Dermis microvascular lymphatic vessel endothelial cell (primary cell): ENCODE measurements around the gene SHD. TPM values are rescaled to one million over a fixed set of nuclear protein-coding genes. Genes with fewer than 3 reads are reported as not detected.
"Not testable (repeated sequence)": the region's sequence is repeated elsewhere in the genome, so short reads cannot be mapped to it uniquely, and the experiment has no call there.

Experiments used
- DNase-seq, 2 donors: peaks; one replicate each; pipeline versions ENCODE4 v3.0.0 to v3.0.0-alpha.2; 2010; ENCODE audit warnings: low read depth in 2 of 2
- total RNA-seq: library from RNA; depleted of rRNA; stranded (reverse); fragments of >200 nt; gene quantifications from 2 replicates; pipeline ENCODE4 v1.2.1, GENCODE V29; 2014

Gene SHD, protein sequence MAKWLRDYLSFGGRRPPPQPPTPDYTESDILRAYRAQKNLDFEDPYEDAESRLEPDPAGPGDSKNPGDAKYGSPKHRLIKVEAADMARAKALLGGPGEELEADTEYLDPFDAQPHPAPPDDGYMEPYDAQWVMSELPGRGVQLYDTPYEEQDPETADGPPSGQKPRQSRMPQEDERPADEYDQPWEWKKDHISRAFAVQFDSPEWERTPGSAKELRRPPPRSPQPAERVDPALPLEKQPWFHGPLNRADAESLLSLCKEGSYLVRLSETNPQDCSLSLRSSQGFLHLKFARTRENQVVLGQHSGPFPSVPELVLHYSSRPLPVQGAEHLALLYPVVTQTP
- total RNA-seq = not detected in 2 replicates

DNA sequence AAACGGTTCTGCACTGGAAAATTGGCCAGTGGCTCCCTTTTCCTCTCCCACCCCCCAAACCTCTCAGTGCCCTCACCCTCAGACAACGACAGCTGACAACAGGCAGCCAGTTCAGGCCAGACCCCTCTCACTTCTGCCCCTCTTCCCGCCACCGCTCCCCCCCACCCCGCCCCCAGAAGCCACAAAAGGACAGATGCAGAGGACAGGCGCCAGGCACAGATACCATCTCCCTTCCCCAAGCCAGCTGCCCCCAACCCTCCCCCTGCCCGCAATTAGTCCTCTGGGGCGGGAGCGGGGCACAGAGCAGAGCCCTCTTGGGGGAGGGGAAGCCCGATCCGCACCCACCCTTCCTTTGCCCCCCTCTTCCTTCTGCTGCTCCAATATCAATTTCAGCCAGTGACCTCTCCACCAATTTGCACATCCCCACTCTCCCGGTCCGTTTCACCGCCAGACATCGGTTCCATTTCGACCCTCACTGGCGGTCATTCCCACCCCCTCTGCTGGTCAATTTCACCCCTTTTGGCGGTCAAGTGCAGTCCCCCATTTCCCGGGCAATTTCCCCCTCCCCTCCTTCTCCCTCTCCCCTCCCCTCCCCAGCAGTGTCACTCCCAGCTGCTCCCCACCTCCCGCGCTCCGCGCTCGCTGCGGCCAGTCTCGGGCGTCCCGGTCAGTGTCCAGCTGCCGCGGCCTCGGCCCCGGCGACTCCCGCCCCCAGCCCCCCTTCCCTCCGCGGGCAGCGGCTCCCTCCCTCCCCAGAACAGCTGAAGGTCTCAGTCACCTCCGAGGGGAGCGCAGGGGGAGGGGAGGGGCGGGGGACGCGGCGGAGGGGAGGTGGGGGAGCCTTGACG lies at the start of gene SHD:
Gene SHD (plus strand): TSS at position 848 of the 848 bp plus-strand sequence. CDS start 798 bp downstream, outside the sequence.
- no peak for DNase-seq

DNA sequence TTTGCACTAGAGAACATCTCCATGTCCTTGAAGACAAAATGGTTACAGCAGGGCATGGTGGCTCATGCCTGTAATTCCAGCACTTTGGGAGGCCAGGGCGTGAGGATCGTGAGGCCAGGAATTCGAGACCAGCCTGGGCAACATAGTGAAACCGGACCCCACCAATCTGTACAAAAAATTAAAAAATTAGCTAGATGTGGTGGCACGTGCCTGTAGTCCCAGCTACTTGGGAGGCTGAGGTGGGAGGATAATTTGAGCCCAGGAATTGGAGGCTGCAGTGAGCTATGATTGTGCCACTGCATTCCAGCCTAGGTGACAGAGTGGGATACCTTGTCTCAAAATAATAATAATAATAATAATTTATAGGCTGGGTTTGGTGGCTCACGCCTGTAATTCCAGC lies 48.8 kb upstream of the SHD start:
- DNase-seq = not testable (repeated sequence)

DNA sequence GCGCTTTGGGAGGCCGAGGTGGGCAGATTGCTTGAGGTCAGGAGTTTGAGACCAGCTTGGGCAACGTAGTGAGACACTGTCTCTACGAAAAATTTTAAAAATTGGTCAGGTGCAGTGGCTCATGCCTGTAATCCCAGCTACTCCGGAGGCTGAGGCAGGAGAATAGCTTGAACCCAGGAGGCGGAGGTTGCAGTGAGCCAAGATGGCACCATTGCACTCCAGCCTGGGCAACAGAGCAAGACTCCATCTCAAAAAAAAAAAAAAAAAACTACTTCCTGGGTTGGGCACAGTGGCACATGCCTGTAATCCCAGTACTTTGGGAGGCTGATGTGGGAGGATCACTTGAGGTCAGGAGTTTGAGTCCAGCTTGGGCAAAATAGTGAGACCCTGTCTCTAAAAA lies 47.5 kb upstream of the SHD start:
- not testable (repeated sequence) for DNase-seq

DNA sequence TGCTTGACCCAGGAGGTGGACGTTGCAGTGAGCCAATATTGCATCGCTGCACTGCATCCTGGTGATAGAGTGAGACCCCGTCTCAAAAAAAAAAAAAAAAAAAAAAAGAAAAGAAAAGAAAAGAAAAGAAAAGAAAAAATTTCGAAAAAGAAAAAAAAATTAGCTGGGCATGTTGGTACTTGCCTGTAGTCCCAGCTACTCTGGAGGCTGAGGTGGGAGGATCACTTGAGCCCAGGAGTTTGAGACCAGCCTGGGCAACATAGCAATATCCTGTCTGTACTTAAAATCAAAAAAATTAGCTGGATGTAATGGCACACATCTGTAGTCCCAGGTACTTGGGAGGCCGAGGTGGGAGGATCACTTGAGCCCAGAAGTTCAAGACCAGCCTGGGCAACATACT lies 46.9 kb upstream of the SHD start:
- not testable (repeated sequence) for DNase-seq

DNA sequence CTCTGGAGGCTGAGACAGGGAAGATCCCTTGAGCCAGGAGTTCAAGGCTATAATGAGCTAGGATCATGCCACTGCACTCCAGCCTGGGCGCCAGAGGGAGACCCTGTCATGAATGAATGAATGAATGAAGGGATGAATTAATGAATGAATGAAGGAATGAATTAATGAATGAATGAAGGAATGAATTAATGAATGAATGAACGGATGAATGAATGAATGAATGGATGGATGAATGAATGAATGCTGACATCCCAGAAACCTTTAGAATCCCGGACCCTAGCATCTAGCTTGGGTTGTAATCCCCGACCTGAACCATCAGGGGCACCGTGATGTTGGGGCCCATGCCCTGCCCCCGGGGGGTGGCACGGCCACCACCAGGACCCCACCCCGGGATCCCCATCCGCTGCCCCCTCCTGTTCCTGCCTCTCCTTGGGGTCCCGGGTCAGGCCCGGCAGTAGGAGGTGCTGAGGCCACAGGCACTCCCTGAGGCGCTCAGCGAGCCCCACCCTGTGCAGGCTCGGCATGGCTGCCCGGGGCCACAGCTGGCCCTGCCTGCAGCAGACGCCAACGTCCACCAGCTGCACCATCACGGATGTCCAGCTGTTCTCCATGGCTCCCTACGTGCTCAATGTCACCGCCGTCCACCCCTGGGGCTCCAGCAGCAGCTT lies 46.3 kb upstream of the SHD start:
- DNase-seq = no peak

DNA sequence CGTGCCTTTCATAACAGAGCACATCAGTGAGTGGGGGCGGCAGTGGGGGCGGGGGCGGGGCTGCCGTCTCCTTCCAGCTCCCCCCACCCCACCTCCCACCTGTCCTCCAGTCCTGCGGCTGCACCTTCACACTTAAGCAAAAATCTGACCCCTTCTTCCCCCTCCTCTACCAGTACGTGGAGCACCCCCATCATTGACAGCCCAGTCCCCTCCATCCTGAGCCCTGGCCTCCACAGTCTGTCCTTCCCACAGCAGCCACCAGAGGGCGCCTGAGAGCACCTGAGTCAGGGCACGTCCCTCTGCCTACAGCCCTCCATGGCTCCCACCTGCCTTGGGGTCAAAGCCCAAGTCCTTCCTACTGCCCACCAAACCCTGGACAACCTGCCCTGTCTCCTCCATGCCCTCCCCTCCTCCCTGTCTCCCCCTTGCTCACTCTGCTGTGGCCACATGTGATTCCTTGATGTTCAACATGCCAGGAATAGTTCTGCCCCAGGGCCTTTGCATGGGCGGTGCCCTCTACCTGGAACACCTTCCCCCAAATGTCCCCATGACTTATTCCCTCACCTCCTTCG lies 45.7 kb upstream of the SHD start:
- peak in 1 of 2 donors; percentile 30 for DNase-seq

DNA sequence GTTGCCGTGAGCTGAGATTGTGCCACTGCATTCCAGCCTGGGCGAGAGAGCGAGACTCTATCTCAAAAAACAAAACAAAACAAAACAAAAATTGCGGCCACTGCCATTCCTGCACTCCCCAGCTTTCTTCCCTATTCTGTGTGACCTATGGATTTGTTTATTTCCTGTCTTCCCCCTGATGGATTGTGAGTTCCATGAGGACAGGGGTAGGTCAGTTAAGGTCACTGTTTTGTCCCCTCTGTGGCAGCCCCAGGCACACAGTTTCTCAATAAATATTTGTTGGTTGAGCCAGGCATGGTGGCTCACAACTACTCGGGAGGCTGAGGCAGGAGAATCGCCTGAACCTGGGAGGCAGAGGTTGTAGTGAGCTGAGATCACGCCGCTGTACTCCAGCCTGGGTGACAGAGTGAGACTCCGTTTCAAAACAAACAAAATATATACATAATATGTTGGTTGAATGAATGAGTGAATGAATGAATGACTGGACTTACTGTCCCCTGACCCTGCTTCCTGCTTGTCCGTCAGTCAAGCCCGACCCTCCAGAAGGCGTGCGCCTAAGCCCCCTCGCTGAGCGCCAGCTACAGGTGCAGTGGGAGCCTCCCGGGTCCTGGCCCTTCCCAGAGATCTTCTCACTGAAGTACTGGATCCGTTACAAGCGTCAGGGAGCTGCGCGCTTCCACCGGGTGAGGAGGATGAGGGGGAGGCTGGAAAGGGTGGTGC lies 44.8 kb upstream of the SHD start:
- no peak for DNase-seq

DNA sequence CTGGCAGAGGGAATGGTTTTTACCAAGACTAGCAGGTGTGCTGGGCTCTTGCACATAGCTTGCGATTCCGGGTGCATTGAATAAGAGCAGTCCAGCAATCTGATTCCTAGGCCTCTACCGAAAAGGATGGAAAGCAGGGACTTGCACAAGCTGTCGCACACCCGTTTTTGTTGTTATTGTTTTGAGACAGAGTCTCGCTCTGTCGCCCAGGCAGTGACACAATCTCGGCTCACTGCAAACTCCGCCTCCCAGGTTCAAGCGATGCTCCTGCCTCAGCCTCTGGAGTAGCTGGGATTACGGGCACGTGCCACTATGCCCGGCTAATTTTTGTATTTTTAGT lies 44.2 kb upstream of the SHD start:
- no peak for DNase-seq

DNA sequence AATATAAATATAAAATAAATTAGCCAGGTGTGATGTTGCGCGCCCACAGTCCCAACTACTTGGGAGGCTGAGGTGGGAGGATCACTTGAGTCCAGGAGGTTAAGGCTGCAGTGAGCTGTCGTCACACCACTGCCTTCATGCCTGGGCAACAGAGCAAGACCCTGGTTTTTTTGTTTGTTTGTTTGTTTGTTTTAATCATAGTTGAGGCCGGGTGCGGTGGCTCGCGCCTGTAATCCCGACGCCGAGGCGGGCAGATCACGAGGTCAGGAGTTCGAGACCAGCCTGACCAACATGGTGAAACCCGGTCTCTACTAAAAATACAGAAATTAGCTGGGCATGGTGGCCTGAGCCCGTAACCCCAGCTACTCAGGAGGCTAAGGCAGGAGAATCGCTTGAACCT lies 41.6 kb upstream of the SHD start:
- not testable (repeated sequence) for DNase-seq

DNA sequence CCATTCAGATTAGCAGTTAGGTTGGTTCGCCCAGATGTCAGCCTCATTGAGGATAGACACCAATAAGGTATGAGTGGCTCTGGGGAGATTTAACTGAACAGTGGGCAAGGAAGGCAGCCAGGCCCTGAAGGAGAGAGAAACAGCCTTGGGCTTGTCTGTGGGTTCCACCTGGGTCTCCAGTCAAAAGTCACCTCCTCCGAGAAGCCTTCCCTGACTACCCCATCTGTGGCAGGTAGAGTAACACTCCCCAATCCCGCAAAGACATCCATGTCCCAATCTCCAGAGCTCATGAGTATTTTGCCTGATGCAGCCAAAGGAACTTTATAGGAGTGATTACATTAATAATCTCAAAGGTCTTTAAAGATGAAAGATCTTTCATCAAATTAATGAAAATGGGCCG lies 40.2 kb upstream of the SHD start:
- DNase-seq = no peak

DNA sequence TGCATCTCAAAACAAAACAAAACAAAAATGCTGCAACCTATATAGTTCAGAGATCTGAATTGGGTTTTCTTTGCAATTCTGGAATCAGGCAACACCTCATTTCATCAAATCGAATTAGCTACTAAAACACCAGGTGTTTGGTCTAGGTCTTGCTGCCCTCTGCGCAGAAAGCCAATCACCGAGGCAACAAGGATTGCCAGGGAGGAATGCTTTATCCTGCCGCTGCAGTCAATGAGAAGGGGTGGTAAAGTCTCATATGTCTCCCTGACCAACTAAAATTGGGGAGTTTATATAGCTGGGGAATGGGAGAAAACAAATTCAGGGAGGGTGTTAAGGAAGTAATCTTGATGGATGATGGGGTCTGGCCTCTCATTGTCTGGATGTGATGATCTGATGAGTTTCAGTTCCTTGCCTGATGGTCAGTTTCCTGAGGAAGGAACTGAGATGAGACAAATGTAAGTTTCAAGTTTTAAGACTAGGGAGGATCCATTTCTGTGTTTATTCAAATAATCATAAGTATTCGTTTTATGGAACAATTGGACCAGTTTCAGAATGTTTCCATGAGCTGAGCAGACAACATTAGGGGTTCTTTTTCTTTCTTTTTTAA lies 37.1 kb upstream of the SHD start:
- no peak for DNase-seq

DNA sequence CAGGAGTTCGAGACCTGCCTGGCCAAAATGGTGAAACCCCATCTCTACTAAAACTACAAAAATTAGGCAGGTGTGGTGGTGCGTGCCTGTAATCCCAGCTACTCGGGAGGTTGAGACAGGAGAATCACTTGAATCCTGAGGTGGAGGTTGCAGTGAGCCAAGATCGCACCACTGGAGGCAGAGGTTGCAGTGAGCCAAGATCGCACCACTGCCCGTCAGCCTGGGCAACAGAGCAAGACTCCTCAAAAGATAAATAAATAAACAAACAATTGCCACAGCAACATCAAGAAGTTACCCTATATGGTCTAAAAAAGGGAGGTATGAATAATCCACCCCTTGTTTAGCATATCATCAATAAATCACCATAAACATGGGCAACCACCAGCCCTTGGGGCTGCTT lies 33.1 kb upstream of the SHD start:
- not testable (repeated sequence) for DNase-seq

DNA sequence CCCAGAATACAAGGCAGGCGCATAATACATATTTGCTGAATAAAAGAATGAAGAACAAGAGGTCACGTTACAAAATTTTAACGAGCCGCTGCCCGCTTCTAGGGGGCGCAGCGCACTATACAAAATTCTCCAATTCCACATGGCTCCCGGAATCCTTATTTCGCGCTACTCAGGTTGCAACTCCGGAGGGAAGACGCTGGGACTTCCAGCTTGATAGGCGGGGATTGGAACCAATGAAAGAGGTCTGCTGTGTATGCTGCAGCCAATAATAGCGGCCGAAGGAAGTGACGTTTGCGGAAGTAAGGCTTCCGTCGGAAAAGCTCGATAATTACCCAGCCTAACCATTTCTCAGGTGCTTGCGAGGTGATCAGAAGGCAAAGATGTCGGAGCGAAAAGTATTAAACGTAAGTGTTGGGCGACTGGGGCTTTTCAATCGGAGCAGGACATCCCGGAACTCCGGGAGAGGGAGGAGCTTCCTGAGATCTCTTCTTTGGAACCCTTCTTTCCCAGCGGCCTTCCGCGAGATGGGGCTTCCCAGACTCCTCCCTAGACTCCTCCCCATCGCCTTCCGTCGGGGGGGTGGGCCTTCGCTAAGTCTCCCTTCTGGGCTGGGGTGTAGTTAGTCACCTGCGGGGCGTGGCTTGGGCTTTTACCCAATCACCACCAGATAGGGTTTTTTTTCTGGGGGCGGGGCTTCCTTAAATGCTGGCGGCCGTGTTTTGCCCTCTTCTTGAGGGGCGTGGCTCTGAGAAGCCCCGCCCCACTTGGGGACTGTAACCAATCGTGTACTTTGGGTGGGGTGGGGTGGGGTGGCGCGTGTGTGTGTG lies 32.1 kb upstream of the SHD start, which contains the start of gene YJU2:
Gene YJU2 (plus strand): TSS at position 314 of the 827 bp plus-strand sequence. CDS start 67 bp downstream, at position 381.
- DNase-seq = peak; percentile 99 to 100

DNA sequence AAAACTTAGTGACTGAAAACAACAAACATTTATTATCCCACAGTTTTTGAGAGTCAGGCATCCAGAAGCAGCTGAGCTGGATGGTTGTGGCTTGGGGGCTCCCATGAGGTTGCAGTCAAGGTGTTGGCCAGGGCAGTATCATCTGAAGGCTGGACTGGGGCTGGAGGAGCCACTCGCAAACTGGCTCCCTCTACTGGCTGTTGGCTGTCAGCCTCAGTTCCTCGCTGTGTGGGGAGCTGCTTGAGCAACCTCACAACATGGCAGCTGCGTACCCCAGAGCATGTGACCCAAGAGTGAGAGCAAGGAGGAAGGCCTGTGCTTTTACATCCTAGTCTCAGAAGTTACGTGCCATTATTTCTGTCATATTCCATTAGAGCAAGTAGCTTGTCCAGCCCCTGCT lies 22.5 kb upstream of the SHD start:
- no peak for DNase-seq

DNA sequence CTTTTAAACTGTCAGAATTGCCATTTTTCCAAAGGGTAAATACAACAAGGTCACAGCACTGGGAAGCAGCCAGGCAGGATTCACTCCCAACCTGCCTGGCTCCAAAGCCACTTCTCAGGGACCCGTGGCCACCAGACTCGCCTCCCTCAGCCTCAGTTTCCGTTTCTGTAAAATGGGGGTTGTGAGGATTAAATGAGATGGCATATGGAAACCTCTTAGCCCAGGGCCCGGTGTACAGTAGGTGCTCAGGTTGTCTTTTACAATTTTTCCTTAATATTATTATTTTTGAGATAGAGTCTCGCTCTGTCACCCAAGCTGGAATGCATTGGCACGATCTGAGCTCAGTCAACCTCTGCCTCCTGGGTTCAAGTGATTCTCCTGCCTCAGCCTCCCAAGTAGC lies 22.0 kb upstream of the SHD start:
- DNase-seq = no peak

DNA sequence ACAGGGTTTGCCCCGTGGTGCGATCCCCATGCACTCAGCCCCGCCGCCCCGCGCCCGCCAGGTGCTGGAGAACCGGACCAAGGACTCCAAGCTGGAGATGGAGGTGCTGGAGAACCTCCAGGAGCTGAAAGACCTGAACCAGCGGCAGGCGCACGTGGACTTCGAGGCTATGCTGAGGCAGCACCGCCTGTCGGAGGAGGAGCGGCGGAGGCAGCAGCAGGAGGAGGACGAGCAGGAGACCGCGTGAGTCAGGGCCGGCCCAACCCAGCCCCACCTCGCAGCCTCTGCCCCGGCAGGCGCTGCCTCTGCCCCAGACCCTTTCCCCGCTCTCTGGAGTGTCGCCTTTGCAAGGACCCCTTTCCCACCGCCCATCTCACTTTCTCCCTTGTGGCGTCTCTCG lies 20.9 kb upstream of the SHD start:
- DNase-seq = no peak

DNA sequence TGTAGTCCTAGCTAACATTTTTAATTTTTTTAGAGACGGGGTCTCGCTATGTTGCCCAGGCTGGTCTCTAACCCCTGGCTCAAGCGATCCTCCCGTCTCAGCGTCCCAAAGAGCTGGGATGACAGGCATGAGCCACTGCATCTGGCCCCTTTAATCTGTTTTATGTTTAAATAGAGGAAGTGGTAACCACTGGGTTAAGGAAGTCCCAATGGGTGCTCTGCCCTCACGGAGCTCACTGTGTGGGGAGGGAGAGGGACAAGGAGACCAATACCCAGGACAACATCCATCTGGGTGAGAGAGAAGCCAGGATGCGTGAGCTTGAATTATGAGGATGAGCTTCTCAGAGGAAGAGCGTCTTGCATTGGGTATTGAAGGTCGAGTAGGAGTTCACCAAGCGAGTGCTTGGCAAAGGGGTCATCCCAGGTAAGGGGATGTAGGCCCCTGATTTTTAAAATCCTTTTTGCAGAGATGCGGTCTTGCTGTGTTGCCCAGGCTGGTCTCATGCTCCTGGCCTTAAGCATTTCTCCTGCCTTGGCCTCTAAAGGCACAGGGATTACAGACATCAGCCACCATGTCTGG lies 18.4 kb upstream of the SHD start:
- DNase-seq = no peak

DNA sequence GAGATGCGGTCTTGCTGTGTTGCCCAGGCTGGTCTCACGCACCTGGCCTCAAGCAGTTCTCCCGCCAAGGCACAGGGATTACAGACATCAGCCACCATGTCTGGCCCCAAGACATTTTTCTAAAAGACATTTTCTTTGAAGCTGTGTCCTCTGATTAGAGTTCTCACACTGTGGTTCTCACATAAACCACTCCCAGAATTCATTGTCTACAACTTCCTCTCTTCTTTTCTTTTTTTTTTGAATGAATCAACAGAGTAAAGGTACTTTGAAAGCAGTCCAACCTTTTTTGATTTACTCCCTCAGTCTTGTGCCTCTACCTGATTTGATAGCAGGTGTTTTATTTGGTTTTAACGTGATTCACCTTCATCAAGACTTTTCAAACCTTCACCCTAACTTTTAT lies 14.3 kb upstream of the SHD start:
- no peak for DNase-seq

DNA sequence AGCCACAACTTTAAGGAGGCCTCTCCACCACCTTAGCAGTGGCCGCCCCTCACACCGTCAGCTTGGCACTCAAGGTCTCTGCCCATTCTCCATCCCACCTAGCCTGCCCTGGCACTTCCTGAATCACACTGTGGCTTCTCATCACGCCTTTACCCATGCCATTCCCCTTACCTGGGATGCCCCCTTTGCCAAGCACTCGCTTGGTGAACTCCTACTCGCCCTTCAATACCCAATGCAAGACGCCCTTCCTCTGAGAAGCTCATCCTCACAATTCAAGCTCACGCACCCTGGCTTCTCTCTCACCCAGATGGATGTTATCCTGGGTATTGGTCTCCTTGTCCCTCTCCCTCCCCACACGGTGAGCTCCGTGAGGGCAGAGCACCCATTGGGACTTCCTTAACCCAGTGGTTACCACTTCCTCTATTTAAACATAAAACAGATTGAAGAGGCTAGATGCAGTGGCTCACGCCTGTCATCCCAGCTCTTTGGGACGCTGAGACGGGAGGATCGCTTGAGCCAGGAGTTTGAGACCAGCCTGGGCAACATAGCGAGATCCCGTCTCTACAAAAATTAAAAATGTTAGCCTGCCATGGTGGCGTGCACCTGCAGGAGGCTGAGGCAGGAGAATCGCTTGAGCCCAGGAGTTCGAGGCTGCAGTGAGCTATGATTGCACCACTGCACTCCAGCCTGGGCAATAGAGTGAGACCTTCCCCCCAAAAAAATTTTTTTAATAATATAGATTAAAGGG lies 12.6 kb upstream of the SHD start:
- no peak for DNase-seq
